ENCODE results near the gene SLC4A3.

The SLC4A3 gene

GRCh38 chr2:219614076-219614860 is 13.2 kb upstream of the SLC4A3 start:
- DNase-seq: no peak

DNA sequence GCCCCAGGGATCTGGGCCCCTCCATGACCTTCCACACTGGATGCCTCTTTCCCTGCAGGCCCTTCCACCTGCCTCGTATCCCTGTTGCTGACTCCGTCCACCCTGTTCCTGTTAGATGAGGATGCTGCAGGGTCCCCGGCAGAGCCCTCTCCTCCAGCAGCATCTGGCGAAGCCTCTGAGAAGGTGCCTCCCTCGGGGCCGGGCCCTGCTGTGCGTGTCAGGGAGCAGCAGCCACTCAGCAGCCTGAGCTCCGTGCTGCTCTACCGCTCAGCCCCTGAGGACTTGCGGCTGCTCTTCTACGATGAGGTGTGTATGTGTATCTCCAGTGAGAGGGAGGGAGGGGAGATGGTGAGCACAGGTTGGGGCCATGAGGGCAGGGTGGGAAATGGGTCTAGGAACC is 12.4 kb upstream of the SLC4A3 start:
- no peak for DNase-seq

- DNase-seq: no peak
Measured at GRCh38 chr2:219615894-219616293, 11.5 kb upstream of the SLC4A3 start.

DNA sequence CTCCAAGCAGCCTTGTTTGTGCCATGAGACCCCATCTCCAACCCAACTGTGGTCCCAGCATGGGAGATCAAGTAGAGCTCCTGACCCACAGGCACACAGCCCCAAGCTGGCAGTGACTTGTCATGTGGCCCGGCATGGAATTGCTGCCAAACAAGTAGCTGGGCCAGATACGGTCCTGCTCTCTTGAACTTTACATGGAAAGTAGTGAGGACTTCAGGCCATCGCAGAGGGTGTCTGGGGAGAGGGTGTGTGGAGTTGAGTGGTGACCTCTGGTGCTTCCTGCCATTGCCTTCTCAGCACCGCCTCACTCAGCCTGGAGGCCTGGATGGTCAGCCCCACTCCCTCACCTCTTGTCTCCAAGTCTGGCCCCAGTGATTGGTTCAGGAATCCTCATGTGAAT is 10.9 kb upstream of the SLC4A3 start:
- DNase-seq: no peak

GRCh38 chr2:219618733-219619122 is 8.7 kb upstream of the SLC4A3 start:
- DNase-seq: no peak

DNA sequence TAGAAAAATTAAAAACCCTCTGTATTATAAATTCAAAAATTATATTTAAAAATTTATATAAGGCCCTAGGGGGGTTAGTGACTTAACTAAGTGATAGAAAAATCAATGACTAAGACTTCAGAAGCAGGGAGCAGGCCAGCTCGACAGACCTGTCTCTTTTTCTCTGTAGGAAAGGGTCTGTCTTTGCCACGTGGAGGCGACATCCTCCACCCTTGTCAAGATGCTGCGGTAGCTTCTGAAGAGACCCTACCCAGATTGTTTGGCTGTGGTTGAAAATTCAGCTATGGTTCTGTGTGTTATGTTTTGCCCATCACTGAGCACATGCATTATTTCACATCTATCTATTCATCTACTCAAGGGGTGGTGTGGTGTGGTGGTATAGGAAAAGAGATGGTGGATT is 8.2 kb upstream of the SLC4A3 start:
- no peak for DNase-seq

- no peak for DNase-seq
Measured at GRCh38 chr2:219620546-219620945, 6.9 kb upstream of the SLC4A3 start.

DNA sequence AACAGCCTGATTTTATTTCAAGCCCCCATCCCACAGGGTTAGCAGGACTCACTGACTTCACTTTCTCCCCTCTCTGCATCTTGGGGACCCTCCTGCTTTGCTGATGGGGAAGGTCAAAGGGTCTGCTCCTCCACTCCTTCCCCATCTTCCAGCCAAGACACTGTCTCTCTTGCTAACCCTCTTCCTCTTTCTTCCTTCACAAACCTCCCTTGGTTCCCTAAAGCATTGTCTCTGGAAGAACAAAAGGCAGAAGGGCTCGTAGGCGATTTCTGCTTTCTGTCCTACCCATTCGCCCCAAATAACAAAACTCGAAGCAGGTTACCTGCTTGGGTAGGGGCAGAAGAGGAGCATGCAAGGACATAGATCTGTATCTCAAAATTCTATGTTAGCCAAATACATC is 5.5 kb upstream of the SLC4A3 start:
- no peak for DNase-seq

GRCh38 chr2:219622472-219622871 is 5.0 kb upstream of the SLC4A3 start:
- DNase-seq: no peak

DNA sequence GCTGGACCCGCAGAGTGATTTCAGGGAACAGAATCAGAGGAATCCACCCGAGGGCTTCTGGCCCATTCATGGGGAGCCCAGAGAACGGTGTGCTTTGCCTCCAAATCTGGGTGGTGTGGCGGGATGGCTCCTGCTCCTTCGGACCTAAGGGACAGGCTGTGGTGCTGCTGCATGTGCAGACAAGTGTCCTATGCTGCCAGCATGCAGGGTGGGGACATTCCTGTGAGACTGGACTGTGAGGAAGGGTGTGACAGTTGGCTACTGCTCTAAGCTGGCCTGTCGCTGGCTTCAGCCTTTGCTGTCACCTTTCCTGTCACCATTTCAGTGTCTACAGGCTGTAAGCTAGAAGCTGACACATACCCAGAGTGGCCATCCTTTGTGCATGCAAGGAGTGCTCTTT is 2.9 kb upstream of the SLC4A3 start:
- no peak for DNase-seq

- DNase-seq: no peak
Measured at GRCh38 chr2:219625179-219625578, 2.3 kb upstream of the SLC4A3 start.

DNA sequence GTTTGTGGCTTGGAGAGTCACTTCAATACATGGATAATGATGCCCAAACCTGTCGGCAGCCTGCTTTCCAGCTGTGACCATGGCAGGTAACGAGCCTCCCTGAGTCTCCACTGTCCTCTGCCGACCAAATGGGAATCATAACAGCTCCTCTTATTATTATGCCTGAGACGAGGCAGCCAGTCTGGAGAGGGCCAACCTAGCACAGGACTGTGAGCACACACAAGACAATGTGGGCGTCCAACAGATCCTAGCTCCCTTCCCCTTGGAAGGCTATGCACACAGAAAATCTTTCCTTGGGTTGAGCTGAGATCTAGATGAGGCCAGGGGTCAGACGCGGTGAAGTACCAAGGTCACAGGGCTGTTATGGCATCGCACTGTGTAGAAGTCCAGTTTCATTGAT is 890 bp upstream of the SLC4A3 start:
- DNase-seq: no peak

DNA sequence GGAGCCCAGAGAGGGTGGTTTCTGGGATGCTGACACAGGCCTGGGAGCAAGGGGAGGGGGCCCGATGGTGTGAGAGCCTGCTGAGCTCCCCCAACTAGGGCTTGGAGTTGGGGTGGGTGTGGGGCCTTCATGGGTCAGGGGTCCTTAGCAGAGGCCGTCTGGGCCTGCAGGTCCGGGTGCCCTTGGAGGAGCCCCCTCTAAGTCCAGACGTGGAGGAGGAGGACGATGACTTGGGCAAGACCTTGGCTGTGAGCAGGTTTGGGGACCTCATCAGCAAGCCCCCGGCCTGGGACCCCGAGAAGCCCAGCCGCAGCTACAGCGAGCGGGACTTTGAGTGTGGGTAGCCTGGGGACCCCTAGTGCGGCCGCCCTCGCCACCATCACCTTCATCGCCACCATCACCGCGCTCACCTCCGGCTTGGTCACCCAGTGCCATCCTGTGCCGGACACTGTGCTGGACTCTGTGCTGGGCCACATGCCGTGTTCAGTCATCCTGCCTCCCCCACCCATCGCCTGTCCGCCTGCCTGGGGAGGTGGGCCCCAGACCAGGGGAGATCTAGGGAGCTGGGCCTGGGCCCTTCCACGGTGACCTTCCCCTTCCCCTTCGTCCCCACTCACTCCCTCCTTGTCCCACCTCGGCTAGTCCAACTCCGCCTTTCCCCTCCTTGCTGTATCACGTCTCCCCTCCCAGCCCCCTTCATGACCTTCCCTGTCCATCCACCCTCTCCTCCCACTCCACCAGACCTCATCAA is 980 bp downstream of the SLC4A3 start:
- no peak for DNase-seq

DNA sequence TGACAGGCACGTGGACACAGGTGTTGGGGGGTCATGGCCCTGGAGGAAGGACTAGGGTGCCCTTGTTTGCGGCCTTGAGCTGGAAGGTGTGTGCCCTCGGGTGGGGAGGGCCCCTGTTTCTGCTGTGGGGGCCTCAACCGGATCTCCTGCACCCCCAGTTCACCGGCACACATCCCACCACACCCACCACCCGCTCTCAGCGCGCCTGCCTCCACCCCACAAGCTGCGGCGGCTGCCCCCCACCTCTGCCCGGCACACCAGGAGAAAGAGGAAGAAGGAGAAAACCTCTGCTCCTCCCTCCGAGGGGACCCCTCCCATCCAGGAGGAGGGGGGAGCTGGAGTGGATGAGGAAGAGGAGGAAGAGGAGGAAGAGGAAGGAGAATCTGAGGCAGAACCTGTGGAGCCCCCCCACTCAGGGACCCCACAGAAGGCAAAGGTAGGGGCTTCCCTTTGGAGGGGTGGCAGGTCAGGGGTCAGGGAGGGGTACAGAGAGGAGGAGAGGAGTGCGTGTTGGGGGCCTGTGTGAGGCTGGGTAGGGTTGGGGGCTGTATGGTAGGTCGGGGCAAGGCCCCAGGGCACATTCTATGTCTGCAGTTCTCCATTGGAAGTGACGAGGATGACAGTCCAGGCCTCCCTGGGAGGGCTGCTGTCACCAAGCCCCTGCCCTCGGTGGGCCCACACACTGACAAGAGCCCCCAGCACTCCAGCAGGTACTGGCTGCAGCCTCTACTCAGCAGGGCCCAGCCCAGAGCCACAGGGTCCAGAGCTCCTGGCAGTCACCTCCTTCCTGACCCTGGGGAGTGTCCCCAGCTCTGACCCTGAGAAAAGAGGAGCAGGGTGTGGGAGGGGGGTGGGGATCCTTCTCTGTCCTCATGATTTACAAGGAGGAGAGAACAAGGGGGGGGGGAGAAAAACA is 1.8 kb downstream of the SLC4A3 start:
- DNase-seq: no peak

DNA sequence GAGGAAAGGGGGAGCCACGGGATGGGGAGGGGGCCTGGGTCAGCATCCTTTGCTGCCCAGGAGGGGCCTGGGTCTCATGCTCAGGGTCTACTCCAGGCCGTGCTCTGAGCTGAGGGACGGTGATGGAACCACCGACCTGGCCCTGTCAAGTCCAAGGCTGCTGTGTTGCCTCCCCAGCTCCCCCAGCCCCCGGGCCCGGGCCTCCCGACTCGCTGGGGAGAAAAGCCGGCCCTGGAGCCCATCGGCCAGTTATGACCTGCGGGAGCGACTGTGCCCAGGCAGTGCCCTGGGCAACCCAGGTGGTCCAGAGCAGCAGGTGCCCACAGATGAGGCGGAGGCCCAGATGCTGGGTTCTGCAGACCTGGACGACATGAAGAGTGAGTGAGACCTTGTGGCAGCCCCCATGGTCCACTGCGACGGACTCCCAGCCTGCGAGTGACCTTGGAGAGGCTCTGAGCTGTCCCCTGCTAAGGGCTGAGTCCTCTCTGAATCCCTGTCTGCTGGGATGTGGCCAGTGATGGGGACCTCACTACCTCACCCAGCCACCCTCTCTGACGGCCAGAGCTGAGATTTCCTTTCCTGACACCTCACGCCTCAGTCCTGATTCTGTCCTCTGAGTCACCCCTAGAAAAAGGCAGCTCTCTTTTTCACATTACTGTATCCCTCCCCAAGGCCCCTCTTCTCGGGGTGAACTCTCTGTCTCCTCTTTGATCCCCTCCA is 2.7 kb downstream of the SLC4A3 start:
- DNase-seq: no peak

DNA sequence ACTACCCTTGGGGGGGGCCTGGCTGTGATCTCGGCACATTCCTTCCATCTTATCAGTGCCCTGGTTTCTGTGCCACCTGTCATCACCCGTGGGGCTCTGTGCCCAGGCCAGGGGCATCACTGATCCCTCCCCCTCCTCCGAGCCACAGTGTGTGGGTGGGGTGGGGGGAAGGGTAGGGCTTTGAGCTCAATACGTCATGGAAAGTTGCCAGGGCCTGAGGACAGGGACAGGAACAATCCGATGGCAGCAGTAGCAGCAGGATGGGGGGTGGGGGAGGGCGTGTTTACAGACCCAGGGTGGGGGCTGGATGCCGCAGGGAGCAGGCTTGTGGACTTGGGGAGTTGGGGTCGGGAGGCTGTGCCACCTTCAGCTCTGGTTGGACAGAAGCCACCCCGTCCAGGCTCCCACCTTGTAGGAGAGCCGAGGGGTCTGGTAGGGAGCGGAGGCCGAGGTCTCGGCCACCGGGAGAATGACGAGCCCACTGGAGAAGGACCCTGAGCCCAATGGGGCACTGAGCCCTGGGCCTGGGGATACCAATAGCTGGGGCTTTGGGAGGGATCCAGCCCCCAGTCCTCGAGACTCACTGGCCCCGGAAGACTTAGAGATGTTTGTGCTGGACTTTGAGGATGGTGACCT is 3.5 kb downstream of the SLC4A3 start:
- DNase-seq: no peak

DNA sequence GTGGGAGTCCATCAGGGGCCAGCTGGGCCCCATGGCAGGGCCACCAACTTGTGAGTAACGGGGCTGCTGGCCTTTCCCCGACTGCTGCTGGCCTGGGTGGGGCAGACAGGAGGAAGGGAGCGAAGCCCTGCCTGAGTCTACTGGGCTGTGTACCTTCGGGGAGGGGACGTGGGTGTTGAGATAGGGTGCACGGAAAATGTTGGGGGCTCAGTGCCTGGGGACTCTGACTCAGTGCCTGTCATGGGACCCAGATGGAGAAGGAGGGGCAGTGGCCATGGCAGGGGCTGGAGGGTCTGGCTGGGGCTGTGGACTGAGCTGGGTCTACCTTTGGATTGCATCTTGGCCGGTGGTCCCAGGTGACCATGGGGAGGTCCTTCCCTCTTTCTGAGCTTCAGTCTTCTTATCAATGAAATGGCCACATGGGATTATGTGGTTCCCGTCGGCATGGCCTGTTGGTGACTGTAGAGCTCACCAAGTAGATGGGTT is 4.0 kb downstream of the SLC4A3 start:
- no peak for DNase-seq

DNA sequence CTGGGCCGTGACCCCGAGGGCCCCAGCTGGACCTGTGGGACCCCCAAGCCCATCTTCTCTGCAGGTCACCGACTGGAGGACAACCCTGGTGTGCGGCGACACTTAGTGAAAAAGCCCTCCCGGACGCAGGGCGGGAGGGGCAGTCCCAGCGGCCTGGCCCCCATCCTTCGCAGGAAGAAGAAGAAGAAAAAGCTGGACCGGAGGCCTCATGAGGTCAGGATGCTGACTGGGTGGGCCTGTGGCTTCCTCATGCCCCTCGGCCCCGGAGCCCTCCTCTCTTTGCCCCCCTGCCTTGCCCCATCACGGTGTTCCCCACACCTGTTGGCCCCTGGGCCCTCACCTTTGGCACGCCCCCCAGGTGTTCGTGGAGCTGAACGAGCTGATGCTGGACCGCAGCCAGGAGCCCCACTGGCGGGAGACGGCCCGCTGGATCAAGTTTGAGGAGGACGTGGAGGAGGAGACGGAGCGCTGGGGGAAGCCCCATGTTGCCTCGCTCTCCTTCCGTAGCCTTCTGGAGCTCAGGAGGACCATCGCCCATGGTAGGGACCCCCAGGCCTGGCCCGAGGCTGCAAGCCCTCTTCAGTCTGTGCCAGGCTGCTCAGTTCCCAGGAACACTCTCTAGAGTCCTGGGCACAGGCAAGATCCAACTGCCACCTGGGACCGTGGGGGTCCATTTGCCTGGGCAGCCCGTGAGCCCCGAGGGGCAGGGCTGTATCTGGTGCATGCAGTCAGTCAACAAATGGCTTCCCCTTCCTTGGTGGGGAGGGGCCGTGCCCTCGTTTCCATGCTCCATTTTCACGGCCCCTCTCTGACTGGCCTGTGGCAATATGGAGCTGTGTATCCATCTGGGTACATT is 4.7 kb downstream of the SLC4A3 start:
- DNase-seq: no peak

GRCh38 chr2:219632760-219633105 is 5.3 kb downstream of the SLC4A3 start:
- no peak for DNase-seq

DNA sequence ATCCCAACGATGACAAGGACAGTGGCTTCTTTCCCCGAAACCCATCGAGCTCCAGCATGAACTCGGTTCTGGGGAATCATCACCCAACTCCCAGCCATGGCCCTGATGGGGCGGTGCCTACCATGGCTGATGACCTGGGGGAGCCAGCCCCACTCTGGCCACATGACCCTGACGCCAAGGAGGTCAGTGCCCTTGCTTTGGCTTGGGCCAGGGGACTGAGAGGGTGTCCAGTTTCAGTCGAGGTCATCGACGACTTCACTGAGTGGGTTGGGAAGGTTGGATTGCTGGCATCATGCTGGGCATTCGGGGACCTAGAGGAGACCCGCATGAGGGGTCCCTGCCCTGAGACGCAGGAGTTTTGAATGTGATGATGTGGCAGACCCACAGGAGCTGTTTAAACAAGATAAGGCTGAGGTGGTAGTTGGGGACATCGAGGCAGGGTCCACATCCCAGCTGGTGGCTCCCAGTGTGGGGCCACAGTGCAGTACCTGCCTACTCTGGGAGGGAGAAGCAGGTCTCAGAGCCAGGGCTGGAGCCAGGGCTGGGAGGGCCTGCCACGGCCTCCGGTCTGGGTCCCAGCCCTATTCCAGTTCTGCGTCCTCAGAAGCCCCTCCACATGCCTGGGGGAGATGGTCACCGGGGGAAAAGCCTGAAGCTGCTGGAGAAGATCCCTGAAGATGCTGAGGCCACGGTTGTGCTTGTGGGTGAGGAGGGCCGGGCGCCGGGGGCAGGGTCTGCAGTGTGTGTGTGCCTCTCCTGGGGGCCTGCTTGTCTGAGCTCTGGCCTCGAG is 6.0 kb downstream of the SLC4A3 start:
- DNase-seq: no peak
